ENCODE measurements around the gene DNMBP. TPM values are rescaled to one million over a fixed set of nuclear protein-coding genes. Genes with fewer than 3 reads are reported as not detected.
A peak's percentile ranks its signal among the peaks of the same experiment; 100 is the strongest.

The DNMBP gene
- total RNA-seq, 1 donor = 13.0 TPM

- H3K4me2 ChIP-seq (ENCODE audit: insufficient read depth, low read length) = peak overlapping the region; percentile 51
- peak; percentile 90 for DNase-seq (ENCODE audit: insufficient read length, low spot score, missing footprints)
Measured at GRCh38 chr10:100046021-100046486, 36.3 kb upstream of the DNMBP start.

GRCh38 chr10:100045592-100045991 is 35.8 kb upstream of the DNMBP start:
- H3K4me2 ChIP-seq (ENCODE audit: insufficient read depth, low read length) = peak overlapping the region; percentile 51
- no peaks in the 10 kb centered on the region for H3K27me3 ChIP-seq (ENCODE audit: insufficient read depth, low read length)
- no peaks in the 10 kb centered on the region for H3K79me2 ChIP-seq (ENCODE audit: insufficient read depth, low read length)
- H3K4me3 ChIP-seq (ENCODE audit: insufficient read depth, low read length) = no peak overlapping the region
- peaks cover 20% of the 10 kb centered on the region for H3K4me1 ChIP-seq (ENCODE audit: insufficient read depth, low read length)
- TF ChIP-seq CTCF (IDR thresholded peaks at IDR 0.05; ENCODE audit: extremely low read depth, low read depth, low read length) = no peak
- no peaks in the 10 kb centered on the region for H3K36me3 ChIP-seq (ENCODE audit: insufficient read depth, low read length)
- H3K27ac ChIP-seq (ENCODE audit: low read depth, low read length) = peak overlapping the region; percentile 55
- no peaks in the 10 kb centered on the region for H3K9me3 ChIP-seq (ENCODE audit: low read depth, low read length)
- H4K20me1 ChIP-seq (ENCODE audit: insufficient read depth, low read length) = no peaks in the 10 kb centered on the region
- H2AFZ ChIP-seq (ENCODE audit: low read length) = peak overlapping the region; percentile 67
- no peak for DNase-seq (ENCODE audit: insufficient read length, low spot score, missing footprints)

More at GRCh38 chr10:100046021-100046486, 36.3 kb upstream of the DNMBP start:
- no peaks in the 10 kb centered on the region for H3K36me3 ChIP-seq (ENCODE audit: insufficient read depth, low read length)
- TF ChIP-seq CTCF (IDR thresholded peaks at IDR 0.05; ENCODE audit: extremely low read depth, low read depth, low read length) = peak; percentile 99
- peak overlapping the region; percentile 95 for H2AFZ ChIP-seq (ENCODE audit: low read length)
- no peaks in the 10 kb centered on the region for H4K20me1 ChIP-seq (ENCODE audit: insufficient read depth, low read length)
- peaks cover 20% of the 10 kb centered on the region for H3K4me1 ChIP-seq (ENCODE audit: insufficient read depth, low read length)
- peak overlapping the region; percentile 55 for H3K27ac ChIP-seq (ENCODE audit: low read depth, low read length)
- H3K79me2 ChIP-seq (ENCODE audit: insufficient read depth, low read length) = no peaks in the 10 kb centered on the region
- no peaks in the 10 kb centered on the region for H3K27me3 ChIP-seq (ENCODE audit: insufficient read depth, low read length)
- H3K9me3 ChIP-seq (ENCODE audit: low read depth, low read length) = no peaks in the 10 kb centered on the region
- no peak overlapping the region for H3K4me3 ChIP-seq (ENCODE audit: insufficient read depth, low read length)

- Histone ChIP-seq H3K4me3 (ENCODE audit: insufficient read depth, low read length) (no peak overlapping the region), H3K27me3 (ENCODE audit: insufficient read depth, low read length) (no peaks in the 10 kb centered on the region), H3K36me3 (ENCODE audit: insufficient read depth, low read length) (no peaks in the 10 kb centered on the region), H2AFZ (ENCODE audit: low read length) (peak overlapping the region; percentile 71), H3K4me1 (ENCODE audit: insufficient read depth, low read length) (peaks cover 20% of the 10 kb centered on the region), H3K4me2 (ENCODE audit: insufficient read depth, low read length) (no peak overlapping the region), H3K9me3 (ENCODE audit: low read depth, low read length) (no peaks in the 10 kb centered on the region), H3K27ac (ENCODE audit: low read depth, low read length) (peak overlapping the region; percentile 67), H4K20me1 (ENCODE audit: insufficient read depth, low read length) (no peaks in the 10 kb centered on the region), H3K79me2 (ENCODE audit: insufficient read depth, low read length) (no peaks in the 10 kb centered on the region)
- no peak for DNase-seq (ENCODE audit: insufficient read length, low spot score, missing footprints)
- no peak for TF ChIP-seq CTCF (IDR thresholded peaks at IDR 0.05; ENCODE audit: extremely low read depth, low read depth, low read length)
Measured at GRCh38 chr10:100043796-100044195, 34.0 kb upstream of the DNMBP start.

GRCh38 chr10:100043344-100043743 is 33.6 kb upstream of the DNMBP start:
- no peaks in the 10 kb centered on the region for H3K36me3 ChIP-seq (ENCODE audit: insufficient read depth, low read length)
- no peak overlapping the region for H3K4me3 ChIP-seq (ENCODE audit: insufficient read depth, low read length)
- no peaks in the 10 kb centered on the region for H4K20me1 ChIP-seq (ENCODE audit: insufficient read depth, low read length)
- no peaks in the 10 kb centered on the region for H3K79me2 ChIP-seq (ENCODE audit: insufficient read depth, low read length)
- peaks cover 23% of the 10 kb centered on the region for H3K4me1 ChIP-seq (ENCODE audit: insufficient read depth, low read length)
- H3K27me3 ChIP-seq (ENCODE audit: insufficient read depth, low read length) = no peaks in the 10 kb centered on the region
- DNase-seq (ENCODE audit: insufficient read length, low spot score, missing footprints) = no peak
- H3K27ac ChIP-seq (ENCODE audit: low read depth, low read length) = no peak overlapping the region
- peak overlapping the region; percentile 71 for H2AFZ ChIP-seq (ENCODE audit: low read length)
- TF ChIP-seq CTCF (IDR thresholded peaks at IDR 0.05; ENCODE audit: extremely low read depth, low read depth, low read length) = no peak
- H3K4me2 ChIP-seq (ENCODE audit: insufficient read depth, low read length) = no peak overlapping the region
- H3K9me3 ChIP-seq (ENCODE audit: low read depth, low read length) = no peaks in the 10 kb centered on the region

Measured in osteoblast (primary cell).